ENCODE measurements around the gene ABCB9.

- no peak for TF ChIP-seq CTCF (IDR thresholded peaks at IDR 0.05; ENCODE audit: poor library complexity, severe bottlenecking)
- no peak for TF ChIP-seq POLR2AphosphoS5 (IDR thresholded peaks at IDR 0.05)
These were observed 10.9 kb upstream of the ABCB9 start for GRCh38 chr12:122977153-122977552.
